HK-2 (cell line): ENCODE measurements around the gene NUP93.

ENCODE experiments used
- DNase-seq: peaks from one replicate; pipeline ENCODE4 v3.0.0-alpha.2; 2018; ENCODE audit not compliant: unreplicated experiment

NUP93 gene

GRCh38 chr16:56743840-56744239 is 13.9 kb downstream of the NUP93 start:
- peak; percentile 21 for DNase-seq

- no peak for DNase-seq
Observed at GRCh38 chr16:56744996-56745640, 15.2 kb downstream of the NUP93 start.

- no peak for DNase-seq
Observed at GRCh38 chr16:56747486-56748045, 17.6 kb downstream of the NUP93 start.

GRCh38 chr16:56748191-56748590 is 18.3 kb downstream of the NUP93 start:
- no peak for DNase-seq

GRCh38 chr16:56748826-56749225 is 18.9 kb downstream of the NUP93 start:
- no peak for DNase-seq

- no peak for DNase-seq
Observed at GRCh38 chr16:56749672-56750491, 20.0 kb downstream of the NUP93 start.

GRCh38 chr16:56753410-56753809 is 23.5 kb downstream of the NUP93 start:
- DNase-seq, result no peak

GRCh38 chr16:56755038-56755437 is 25.1 kb downstream of the NUP93 start:
- no peak for DNase-seq

- DNase-seq, result no peak
Observed at GRCh38 chr16:56758432-56758831, 28.5 kb downstream of the NUP93 start.

- no peak for DNase-seq
Observed at GRCh38 chr16:56758930-56759329, 29.0 kb downstream of the NUP93 start.

- DNase-seq, result no peak
Observed at GRCh38 chr16:56763291-56763916, 33.5 kb downstream of the NUP93 start.

GRCh38 chr16:56764835-56765234 is 34.9 kb downstream of the NUP93 start:
- no peak for DNase-seq

GRCh38 chr16:56765949-56766348 is 36.0 kb downstream of the NUP93 start:
- no peak for DNase-seq

- no peak for DNase-seq
Observed at GRCh38 chr16:56767024-56767423, 37.1 kb downstream of the NUP93 start.

- DNase-seq, result no peak
Observed at GRCh38 chr16:56769677-56770076, 39.7 kb downstream of the NUP93 start.

GRCh38 chr16:56771558-56772279 is 41.8 kb downstream of the NUP93 start:
- no peak for DNase-seq

GRCh38 chr16:56773532-56773931 is 43.6 kb downstream of the NUP93 start:
- no peak for DNase-seq

GRCh38 chr16:56774016-56774680 is 44.2 kb downstream of the NUP93 start:
- no peak for DNase-seq

GRCh38 chr16:56775162-56775561 is 45.2 kb downstream of the NUP93 start:
- no peak for DNase-seq

- no peak for DNase-seq
Observed at GRCh38 chr16:56776562-56776961, 46.6 kb downstream of the NUP93 start.

- no peak for DNase-seq
Observed at GRCh38 chr16:56777001-56777400, 47.1 kb downstream of the NUP93 start.
